LNCaP clone FGC (cell line): ENCODE measurements around the gene DCDC1.

ENCODE experiments used
- DNase-seq: peaks from one replicate; pipeline ENCODE4 v3.0.0-alpha.2; 2011; ENCODE audit warnings: low read depth
- H3K4me3 ChIP-seq: 2 replicates; pipeline ENCODE4 v1.5.1; 2011; ENCODE audit warnings: mild to moderate bottlenecking, low read depth, low read length, control low read depth
- CTCF ChIP-seq: IDR thresholded peaks from 2 replicates; pipeline ENCODE4 v1.5.1; 2012; ENCODE audit warnings: mild to moderate bottlenecking; ENCODE audit not compliant: control insufficient read depth, insufficient read depth; ENCODE audit errors: extremely low read depth

Gene DCDC1

GRCh38 chr11:31254415-31254814 is 115.1 kb downstream of the DCDC1 start:
- no peak for DNase-seq
- H3K4me3 ChIP-seq, result no peak overlapping the region
- no peak for TF ChIP-seq CTCF

GRCh38 chr11:31248768-31249167 is 120.8 kb downstream of the DCDC1 start:
- H3K4me3 ChIP-seq, result no peak overlapping the region
- no peak for TF ChIP-seq CTCF
- DNase-seq, result no peak

- no peak for TF ChIP-seq CTCF
- no peak for DNase-seq
- no peak overlapping the region for H3K4me3 ChIP-seq
Measured at GRCh38 chr11:31247321-31247720, 122.2 kb downstream of the DCDC1 start.

GRCh38 chr11:31246451-31247165 is 122.9 kb downstream of the DCDC1 start:
- TF ChIP-seq CTCF, result no peak
- peak; percentile 39 for DNase-seq
- H3K4me3 ChIP-seq, result no peak overlapping the region

GRCh38 chr11:31243706-31244105 is 125.8 kb downstream of the DCDC1 start:
- DNase-seq, result no peak
- TF ChIP-seq CTCF, result no peak
- H3K4me3 ChIP-seq, result no peak overlapping the region

- H3K4me3 ChIP-seq, result no peak overlapping the region
- peak; percentile 83 for TF ChIP-seq CTCF
Measured at GRCh38 chr11:31240340-31240904, 129.1 kb downstream of the DCDC1 start.

More at GRCh38 chr11:31240340-31240904, 129.1 kb downstream of the DCDC1 start:
- peak; percentile 33 for DNase-seq
